ENCODE measurements around the gene COX7A2L.
A peak's percentile ranks its signal among the peaks of the same experiment; 100 is the strongest.

COX7A2L gene

DNA sequence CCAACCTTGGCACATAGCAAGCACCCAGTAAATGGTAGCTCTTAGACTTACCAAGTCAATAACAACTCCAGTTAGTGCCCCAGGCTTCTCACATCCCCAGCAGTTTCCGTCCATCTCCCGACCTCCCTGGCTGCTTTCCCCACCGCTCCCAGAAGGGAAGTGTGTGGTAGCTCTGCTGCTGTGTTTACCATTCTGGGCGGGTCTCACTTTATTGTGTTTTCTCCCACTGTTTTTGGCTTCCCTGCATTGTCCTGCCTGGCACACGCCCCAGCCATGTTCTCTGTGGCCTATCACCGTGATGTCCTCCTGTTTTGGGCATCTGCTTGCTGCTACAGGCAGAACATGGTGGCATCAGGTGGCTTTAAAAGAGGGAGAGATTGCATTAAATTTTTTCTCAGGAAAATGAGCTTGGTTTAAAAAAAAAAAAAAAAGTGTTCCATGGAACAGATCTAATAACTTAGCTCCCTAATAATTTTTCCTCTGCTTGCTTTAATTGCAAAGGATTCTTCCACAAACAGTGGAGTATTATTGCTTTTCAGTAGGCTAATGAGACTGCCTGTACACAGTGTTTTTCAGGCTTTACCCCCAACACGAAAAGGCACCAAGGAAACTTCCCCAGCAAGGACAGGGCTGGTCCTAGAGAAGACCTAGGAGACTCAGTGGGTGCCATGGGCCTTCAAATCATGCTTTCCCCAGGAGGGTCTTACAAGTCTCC is 8.0 kb upstream of the COX7A2L start:
- Histone ChIP-seq H3K79me1 (replicated peaks; ENCODE audit: low read length, poor library complexity, severe bottlenecking) (no peaks in the 10 kb centered on the region), H2BK12ac (ENCODE audit: low read length in 2 of 2) (no peak overlapping the region), H3K14ac (ENCODE audit: low read length in 2 of 2) (no peak overlapping the region), H2BK5ac (ENCODE audit: low read depth, low read length, poor library complexity, severe bottlenecking) (no peak overlapping the region), H4K8ac (ENCODE audit: low read length) (no peak overlapping the region), H2BK120ac (ENCODE audit: low read depth, low read length) (no peak overlapping the region), H3K9ac (ENCODE audit: low read length) (no peak overlapping the region), H3K23ac (ENCODE audit: low read length in 2 of 2) (no peak overlapping the region), H3K4ac (ENCODE audit: low read depth in 1 of 2, low read length in 2 of 2) (peak overlapping the region in 1 of 2 experiments; percentile 20), H3K4me3 (ENCODE audit: insufficient read depth in 1 of 2, low read depth in 1 of 2, low read length in 2 of 2) (no peak overlapping the region), H2BK15ac (ENCODE audit: low read depth, poor library complexity, severe bottlenecking) (no peak overlapping the region), H3K9me3 (ENCODE audit: control insufficient read depth, low read length) (no peaks in the 10 kb centered on the region), H3K27ac (ENCODE audit: low read length, poor library complexity, severe bottlenecking) (no peak overlapping the region), H2AK5ac (ENCODE audit: low read length, severe bottlenecking) (no peak overlapping the region), H3K27me3 (ENCODE audit: control insufficient read depth in 1 of 2, insufficient read depth in 1 of 2, low read length in 2 of 2) (peaks cover 0 to 13% of the 10 kb centered on the region in 2 experiments), H4K91ac (ENCODE audit: low read length) (no peak overlapping the region), H3K36me3 (ENCODE audit: control insufficient read depth in 1 of 2, insufficient read depth in 2 of 2, low read depth in 1 of 2, low read length in 2 of 2) (no peaks in the 10 kb centered on the region), H3K18ac (ENCODE audit: low read depth in 1 of 2, low read length in 2 of 2) (no peak overlapping the region), H2AFZ (ENCODE audit: low read depth, low read length) (no peak overlapping the region), H3K4me2 (ENCODE audit: low read length, poor library complexity, severe bottlenecking) (no peak overlapping the region), H3K4me1 (ENCODE audit: control insufficient read depth, insufficient read depth, low read depth, low read length) (peaks cover 7% of the 10 kb centered on the region)
- DNase-seq = no peak
- 86% methylated on average over 7 of the region's 7 CpGs for WGBS

DNA sequence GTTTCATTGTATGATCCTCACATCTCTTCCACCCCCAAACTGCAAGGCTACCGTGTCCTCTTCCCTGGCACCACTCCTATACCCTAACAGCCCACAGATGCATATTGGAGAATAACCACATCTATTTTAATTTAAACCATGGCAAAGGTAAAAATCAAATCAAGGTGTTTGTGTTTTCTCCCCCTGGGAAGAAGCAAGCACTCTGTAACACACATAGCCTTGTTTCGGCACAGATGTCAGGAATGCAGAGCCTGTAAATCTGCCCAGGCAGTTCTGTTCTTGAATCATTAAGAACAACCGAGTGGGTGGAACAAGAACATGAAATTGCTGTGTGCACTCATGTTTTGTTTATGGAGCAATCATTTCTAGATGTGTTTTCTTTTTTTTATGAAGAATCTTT is 6.8 kb upstream of the COX7A2L start:
- no peak overlapping the region for H4K91ac ChIP-seq (ENCODE audit: low read length)
- H3K9me3 ChIP-seq (ENCODE audit: control insufficient read depth, low read length) = no peaks in the 10 kb centered on the region
- H2AK5ac ChIP-seq (ENCODE audit: low read length, severe bottlenecking) = no peak overlapping the region
- H2BK15ac ChIP-seq (ENCODE audit: low read depth, poor library complexity, severe bottlenecking) = no peak overlapping the region
- H3K4me2 ChIP-seq (ENCODE audit: low read length, poor library complexity, severe bottlenecking) = no peak overlapping the region
- no peak overlapping the region for H2BK5ac ChIP-seq (ENCODE audit: low read depth, low read length, poor library complexity, severe bottlenecking)
- WGBS = 21% methylated on average over 3 of the region's 3 CpGs
- H3K14ac ChIP-seq (ENCODE audit: low read length in 2 of 2) = no peak overlapping the region
- H3K36me3 ChIP-seq (ENCODE audit: control insufficient read depth in 1 of 2, insufficient read depth in 2 of 2, low read depth in 1 of 2, low read length in 2 of 2) = no peaks in the 10 kb centered on the region
- no peak overlapping the region for H3K27ac ChIP-seq (ENCODE audit: low read length, poor library complexity, severe bottlenecking)
- no peak overlapping the region for H3K18ac ChIP-seq (ENCODE audit: low read depth in 1 of 2, low read length in 2 of 2)
- H3K27me3 ChIP-seq (ENCODE audit: control insufficient read depth in 1 of 2, insufficient read depth in 1 of 2, low read length in 2 of 2) = peaks cover 0 to 22% of the 10 kb centered on the region in 2 experiments
- H2BK12ac ChIP-seq (ENCODE audit: low read length in 2 of 2) = no peak overlapping the region
- no peak overlapping the region for H3K4ac ChIP-seq (ENCODE audit: low read depth in 1 of 2, low read length in 2 of 2)
- H3K4me1 ChIP-seq (ENCODE audit: control insufficient read depth, insufficient read depth, low read depth, low read length) = peaks cover 7% of the 10 kb centered on the region
- H4K8ac ChIP-seq (ENCODE audit: low read length) = no peak overlapping the region
- no peak overlapping the region for H2AFZ ChIP-seq (ENCODE audit: low read depth, low read length)
- H3K4me3 ChIP-seq (ENCODE audit: insufficient read depth in 1 of 2, low read depth in 1 of 2, low read length in 2 of 2) = no peak overlapping the region
- H3K9ac ChIP-seq (ENCODE audit: low read length) = no peak overlapping the region
- no peak overlapping the region for H3K23ac ChIP-seq (ENCODE audit: low read length in 2 of 2)
- no peak for DNase-seq
- no peaks in the 10 kb centered on the region for H3K79me1 ChIP-seq (replicated peaks; ENCODE audit: low read length, poor library complexity, severe bottlenecking)
- no peak overlapping the region for H2BK120ac ChIP-seq (ENCODE audit: low read depth, low read length)

DNA sequence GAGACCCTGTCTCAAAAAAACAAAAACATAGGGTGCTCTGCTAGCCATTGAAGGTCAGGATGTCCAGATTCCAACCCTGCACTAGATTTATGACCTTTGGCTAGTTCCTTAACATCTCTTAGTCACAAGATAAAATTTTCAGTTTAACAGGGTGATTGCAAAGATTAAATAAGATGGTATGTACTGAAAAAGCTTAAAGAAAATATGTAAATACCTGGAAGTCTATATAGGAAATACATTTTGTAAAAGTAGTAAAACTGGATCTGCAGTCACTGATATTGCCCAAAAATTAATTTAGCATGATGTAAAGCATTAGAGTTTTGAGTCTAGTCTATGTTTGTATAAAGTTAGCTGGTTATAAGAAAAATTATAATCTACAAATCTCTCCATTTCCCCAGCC is 5.4 kb upstream of the COX7A2L start:
- Histone ChIP-seq H2AFZ (ENCODE audit: low read depth, low read length) (no peak overlapping the region), H3K4me3 (ENCODE audit: insufficient read depth in 1 of 2, low read depth in 1 of 2, low read length in 2 of 2) (no peak overlapping the region), H4K8ac (ENCODE audit: low read length) (no peak overlapping the region), H2BK120ac (ENCODE audit: low read depth, low read length) (no peak overlapping the region), H3K14ac (ENCODE audit: low read length in 2 of 2) (no peak overlapping the region), H3K36me3 (ENCODE audit: control insufficient read depth in 1 of 2, insufficient read depth in 2 of 2, low read depth in 1 of 2, low read length in 2 of 2) (no peaks in the 10 kb centered on the region), H3K27me3 (ENCODE audit: control insufficient read depth in 1 of 2, insufficient read depth in 1 of 2, low read length in 2 of 2) (peaks cover 0 to 25% of the 10 kb centered on the region in 2 experiments), H2BK5ac (ENCODE audit: low read depth, low read length, poor library complexity, severe bottlenecking) (no peak overlapping the region), H3K18ac (ENCODE audit: low read depth in 1 of 2, low read length in 2 of 2) (no peak overlapping the region), H3K4ac (ENCODE audit: low read depth in 1 of 2, low read length in 2 of 2) (no peak overlapping the region), H2AK5ac (ENCODE audit: low read length, severe bottlenecking) (no peak overlapping the region), H3K4me1 (ENCODE audit: control insufficient read depth, insufficient read depth, low read depth, low read length) (peaks cover 7% of the 10 kb centered on the region), H3K27ac (ENCODE audit: low read length, poor library complexity, severe bottlenecking) (no peak overlapping the region), H3K79me1 (replicated peaks; ENCODE audit: low read length, poor library complexity, severe bottlenecking) (no peaks in the 10 kb centered on the region), H3K9ac (ENCODE audit: low read length) (no peak overlapping the region), H3K4me2 (ENCODE audit: low read length, poor library complexity, severe bottlenecking) (no peak overlapping the region), H2BK15ac (ENCODE audit: low read depth, poor library complexity, severe bottlenecking) (no peak overlapping the region), H3K9me3 (ENCODE audit: control insufficient read depth, low read length) (no peaks in the 10 kb centered on the region), H3K23ac (ENCODE audit: low read length in 2 of 2) (no peak overlapping the region), H4K91ac (ENCODE audit: low read length) (no peak overlapping the region), H2BK12ac (ENCODE audit: low read length in 2 of 2) (no peak overlapping the region)
- DNase-seq = no peak

DNA sequence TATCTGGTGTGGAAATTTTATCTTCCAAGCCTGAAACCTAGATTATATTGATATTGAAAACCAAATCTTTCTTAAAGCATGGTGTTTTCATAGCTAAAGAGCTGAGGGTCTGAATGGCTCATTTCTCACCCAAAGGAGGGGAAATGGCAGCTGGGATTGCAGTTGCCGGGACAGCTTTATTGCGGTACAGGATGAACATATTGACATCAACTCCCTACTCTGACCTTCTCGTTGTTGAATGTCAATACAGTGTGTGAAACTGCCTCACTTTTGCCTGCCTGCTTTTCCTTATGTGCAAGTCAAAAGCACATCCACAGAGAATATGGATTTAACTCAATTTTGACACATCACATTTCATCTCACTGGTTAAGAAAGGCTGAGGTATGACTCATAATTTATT is 3.6 kb upstream of the COX7A2L start:
- no peak overlapping the region for H3K23ac ChIP-seq (ENCODE audit: low read length in 2 of 2)
- no peaks in the 10 kb centered on the region for H3K9me3 ChIP-seq (ENCODE audit: control insufficient read depth, low read length)
- peaks cover 0 to 25% of the 10 kb centered on the region in 2 experiments for H3K27me3 ChIP-seq (ENCODE audit: control insufficient read depth in 1 of 2, insufficient read depth in 1 of 2, low read length in 2 of 2)
- H4K91ac ChIP-seq (ENCODE audit: low read length) = no peak overlapping the region
- H2BK120ac ChIP-seq (ENCODE audit: low read depth, low read length) = no peak overlapping the region
- no peak for DNase-seq
- H2BK12ac ChIP-seq (ENCODE audit: low read length in 2 of 2) = no peak overlapping the region
- 75% methylated on average over 3 of the region's 3 CpGs for WGBS
- no peaks in the 10 kb centered on the region for H3K36me3 ChIP-seq (ENCODE audit: control insufficient read depth in 1 of 2, insufficient read depth in 2 of 2, low read depth in 1 of 2, low read length in 2 of 2)
- H3K4ac ChIP-seq (ENCODE audit: low read depth in 1 of 2, low read length in 2 of 2) = no peak overlapping the region
- no peak overlapping the region for H2AK5ac ChIP-seq (ENCODE audit: low read length, severe bottlenecking)
- peaks cover 5% of the 10 kb centered on the region for H3K4me1 ChIP-seq (ENCODE audit: control insufficient read depth, insufficient read depth, low read depth, low read length)
- no peak overlapping the region for H3K4me2 ChIP-seq (ENCODE audit: low read length, poor library complexity, severe bottlenecking)
- no peak overlapping the region for H2BK15ac ChIP-seq (ENCODE audit: low read depth, poor library complexity, severe bottlenecking)
- H3K9ac ChIP-seq (ENCODE audit: low read length) = no peak overlapping the region
- no peak overlapping the region for H2AFZ ChIP-seq (ENCODE audit: low read depth, low read length)
- H3K14ac ChIP-seq (ENCODE audit: low read length in 2 of 2) = no peak overlapping the region
- H3K79me1 ChIP-seq (replicated peaks; ENCODE audit: low read length, poor library complexity, severe bottlenecking) = peaks cover 1% of the 10 kb centered on the region
- H3K18ac ChIP-seq (ENCODE audit: low read depth in 1 of 2, low read length in 2 of 2) = no peak overlapping the region
- H4K8ac ChIP-seq (ENCODE audit: low read length) = no peak overlapping the region
- no peak overlapping the region for H3K27ac ChIP-seq (ENCODE audit: low read length, poor library complexity, severe bottlenecking)
- H2BK5ac ChIP-seq (ENCODE audit: low read depth, low read length, poor library complexity, severe bottlenecking) = no peak overlapping the region
- no peak overlapping the region for H3K4me3 ChIP-seq (ENCODE audit: insufficient read depth in 1 of 2, low read depth in 1 of 2, low read length in 2 of 2)
